GM12891 (cell line): ENCODE results near the gene RAPGEF2.

ENCODE experiments used
- PAX5 ChIP-seq: IDR thresholded peaks from 2 replicates; pipeline ENCODE4 v1.6.1; 2011; ENCODE audit warnings: low read length, moderate library complexity, mild to moderate bottlenecking; ENCODE audit not compliant: insufficient read depth, severe bottlenecking
- POLR2A ChIP-seq: IDR thresholded peaks from 2 replicates; pipeline ENCODE4 v1.6.1; 2011; ENCODE audit warnings: low read depth, low read length, control low read depth
- POLR2AphosphoS5 ChIP-seq: IDR thresholded peaks from 2 replicates; pipeline ENCODE4 v1.6.1; 2011; ENCODE audit warnings: low read depth, low read length, control low read depth
- POU2F2 ChIP-seq: IDR thresholded peaks from 2 replicates; pipeline ENCODE4 v1.6.1; 2011; ENCODE audit warnings: low read depth, mild to moderate bottlenecking, control low read depth, low read length, moderate library complexity
- SPI1 ChIP-seq: IDR thresholded peaks from 2 replicates; pipeline ENCODE4 v1.6.1; 2011; ENCODE audit warnings: low read depth, low read length, control low read depth
- TAF1 ChIP-seq: IDR thresholded peaks from 2 replicates; pipeline ENCODE4 v1.6.1; 2011; ENCODE audit warnings: low read depth, low read length, control low read depth

GRCh38 chr4:159102622-159103383, at the start of gene RAPGEF2:
- no peak for TF ChIP-seq POLR2AphosphoS5
- TF ChIP-seq POLR2A, result 0 out of 2 replicates have a peak, but pooled peaks have one; percentile 28
- no peak for TF ChIP-seq POU2F2
- TF ChIP-seq TAF1, result no peak
- peak; percentile 71 for TF ChIP-seq SPI1
- no peak for TF ChIP-seq PAX5
